ENCODE measurements around the gene RPL31.

The RPL31 gene

DNA sequence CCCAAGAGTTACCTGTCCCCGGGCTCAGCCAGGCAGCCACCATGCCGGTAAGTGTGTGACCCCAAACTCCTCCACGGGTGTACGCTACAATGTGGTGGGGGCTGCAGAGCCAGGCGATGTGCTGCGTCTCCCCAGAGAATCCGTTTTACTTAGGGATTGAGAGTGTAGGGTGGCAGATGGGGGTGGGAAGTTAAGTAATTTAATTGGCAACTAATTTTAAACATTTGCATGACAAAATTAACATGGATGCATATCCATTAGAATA, 26.6 kb upstream of the RPL31 start:
- ATAC-seq (no peak), DNase-seq (no peak)

DNA sequence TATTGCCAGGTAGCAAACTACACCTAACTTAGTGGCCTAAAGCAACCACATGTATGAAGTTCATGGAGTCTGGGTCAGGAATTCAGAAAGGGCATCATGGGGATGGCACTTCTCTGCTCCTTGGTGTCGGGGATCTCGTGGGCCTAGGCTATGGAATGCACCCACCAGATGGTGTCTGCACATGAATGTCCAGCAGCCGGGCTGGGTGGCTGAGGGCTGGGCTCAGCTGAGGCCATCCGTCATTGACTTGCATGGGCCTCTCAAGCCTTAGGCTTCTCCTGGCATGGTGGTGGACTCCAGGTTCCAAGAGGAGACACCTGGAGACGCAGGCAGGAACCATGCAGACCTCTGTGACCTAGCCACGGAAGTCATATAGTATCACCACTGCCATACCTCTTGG, 26.0 kb upstream of the RPL31 start:
- DNase-seq (no peak), ATAC-seq (no peak)

DNA sequence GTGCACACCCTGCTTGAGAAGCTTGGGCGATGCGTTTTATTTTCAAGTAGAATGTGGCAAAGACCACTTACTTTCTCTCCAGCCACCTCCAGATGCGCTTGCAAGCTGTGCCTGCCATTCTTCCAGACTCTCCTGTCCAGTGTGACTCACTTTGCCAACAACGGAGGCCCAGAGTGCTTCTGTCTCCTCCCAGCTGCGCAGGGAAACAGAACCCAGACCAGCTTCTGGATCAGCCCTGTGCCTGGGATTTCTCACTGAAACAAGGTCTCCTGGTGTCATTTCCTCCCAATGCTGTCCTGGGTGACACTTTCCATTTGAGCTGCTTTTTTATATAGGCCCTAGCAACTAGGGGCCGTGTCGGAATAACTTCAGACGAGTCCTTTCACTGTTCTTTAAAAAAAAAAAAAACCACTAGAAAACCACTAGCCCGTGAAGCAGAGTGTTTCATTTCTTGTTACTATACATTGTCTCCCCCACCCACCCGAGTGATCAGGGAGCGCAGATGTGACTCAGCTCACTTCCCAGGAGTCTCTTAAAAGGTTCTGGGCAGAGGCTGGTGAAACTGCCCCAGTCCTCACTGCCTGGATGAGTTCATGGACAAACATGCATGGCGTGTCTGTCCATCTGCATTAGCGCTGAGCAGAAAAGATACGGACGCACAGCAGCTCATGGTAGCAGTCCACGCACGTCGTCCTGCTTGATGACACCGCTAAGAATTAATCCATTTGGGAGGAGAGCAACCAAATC, 25.3 kb upstream of the RPL31 start:
- ATAC-seq (peak; percentile 44), DNase-seq (no peak)

DNA sequence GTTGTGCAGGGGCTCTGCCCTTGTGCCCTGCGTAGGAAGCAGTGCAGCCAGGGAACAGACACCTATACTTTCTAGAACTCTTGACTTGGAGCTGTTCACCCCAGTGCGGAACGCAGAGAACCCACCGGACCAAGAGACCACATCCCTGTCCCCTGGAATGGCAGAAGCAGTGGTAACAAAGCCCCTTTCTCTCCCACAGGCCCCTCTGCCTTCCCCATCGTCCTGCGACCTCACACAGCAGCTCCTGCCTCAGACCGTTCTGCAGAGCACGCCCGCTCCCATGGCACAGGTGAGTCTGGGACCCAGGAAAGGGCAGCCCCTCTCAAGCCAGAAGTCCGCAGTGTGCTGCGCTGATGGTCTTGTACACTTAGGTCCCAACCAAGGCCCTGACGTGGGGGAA, 24.6 kb upstream of the RPL31 start:
- DNase-seq: no peak
- no peak for ATAC-seq

DNA sequence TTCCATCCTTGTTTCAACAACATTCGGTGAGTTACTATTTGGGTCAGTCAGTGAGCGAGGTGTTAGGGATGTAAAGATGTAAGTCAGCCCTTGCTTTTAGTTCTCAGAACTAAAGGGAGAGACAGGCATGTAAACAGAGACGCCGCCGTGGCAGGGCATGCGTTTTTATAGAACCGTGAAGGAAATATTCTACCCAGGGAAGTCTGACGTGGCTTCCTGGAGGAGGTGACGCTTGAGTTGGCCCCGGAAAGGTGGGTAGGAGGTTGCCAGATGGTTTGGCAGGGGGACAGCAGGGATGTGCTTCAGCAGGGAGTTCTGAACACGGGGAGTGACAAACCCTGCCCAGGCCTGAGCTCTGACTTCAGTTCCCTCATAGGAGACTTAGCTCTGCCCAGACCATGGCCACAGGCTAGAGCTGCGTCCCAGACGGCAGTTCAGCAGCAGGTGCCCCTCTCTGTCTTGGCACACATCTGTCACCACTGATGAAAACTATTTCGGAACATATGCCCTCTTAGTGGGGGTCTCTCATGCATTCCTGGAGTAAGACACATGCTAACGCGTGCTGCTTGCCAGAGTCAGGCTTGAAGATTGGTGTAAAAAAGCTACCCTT, 23.4 kb upstream of the RPL31 start:
- no peak for ATAC-seq
- DNase-seq: no peak

DNA sequence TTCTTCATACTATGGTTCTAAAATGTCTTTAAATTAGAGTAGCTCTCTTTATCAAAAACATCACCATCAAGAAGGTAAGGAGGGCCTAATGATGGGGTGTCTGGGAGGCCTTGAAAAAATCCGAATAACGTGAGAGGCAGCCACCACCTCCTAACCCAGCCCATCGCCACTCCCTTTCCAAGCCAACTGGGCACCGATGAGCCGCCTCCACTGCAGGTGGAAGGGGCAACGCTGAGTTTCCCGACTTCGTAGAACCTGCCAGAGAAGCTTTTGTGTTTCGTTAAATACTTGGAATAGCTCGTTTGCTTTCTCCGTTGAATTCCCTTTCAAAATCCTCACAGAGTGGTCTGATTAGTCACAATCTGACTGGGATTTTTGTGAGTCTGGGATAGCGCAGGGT, 22.0 kb upstream of the RPL31 start:
- DNase-seq (no peak), ATAC-seq (no peak)

DNA sequence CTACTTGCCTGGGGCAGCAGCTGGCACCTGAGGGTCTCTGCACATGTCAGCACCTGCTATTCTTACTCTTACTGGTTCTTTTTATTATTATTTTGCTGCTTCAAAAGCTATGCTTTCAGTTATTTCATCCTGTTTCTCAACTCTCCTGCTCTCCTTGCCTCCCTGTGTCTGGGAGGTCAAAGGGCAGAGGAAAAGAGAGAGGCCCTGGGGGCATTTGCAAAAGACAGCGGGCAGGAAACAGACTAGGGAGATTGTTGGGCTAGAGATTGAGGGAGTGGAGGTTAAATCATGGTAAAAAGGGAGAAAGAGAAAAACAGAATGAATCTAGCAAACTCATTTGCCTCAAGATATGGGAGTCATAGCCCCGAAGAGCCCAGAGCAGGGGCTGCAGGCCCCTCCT, 21.1 kb upstream of the RPL31 start:
- no peak for ATAC-seq
- DNase-seq: no peak

DNA sequence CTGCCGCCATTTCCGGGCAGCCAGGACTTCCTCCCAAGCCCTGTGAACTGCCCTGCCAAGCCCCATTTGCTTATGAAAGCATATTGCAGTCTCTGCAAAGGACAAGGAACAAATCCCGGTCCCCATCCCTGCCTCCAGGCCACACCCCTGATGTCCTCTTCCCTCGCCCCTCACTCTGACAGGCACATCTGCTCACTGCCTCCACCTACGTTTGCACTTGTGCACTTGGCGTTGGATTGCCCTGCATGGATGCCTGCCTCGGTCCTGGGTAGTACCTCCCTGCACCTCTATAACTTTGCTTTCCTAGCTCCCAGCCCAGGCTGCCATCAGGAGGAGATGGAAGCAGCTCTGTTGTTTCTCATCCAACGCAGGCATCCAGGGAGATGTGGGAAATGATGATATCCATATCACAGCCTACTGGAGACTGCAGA, 19.6 kb upstream of the RPL31 start:
- ATAC-seq: no peak

DNA sequence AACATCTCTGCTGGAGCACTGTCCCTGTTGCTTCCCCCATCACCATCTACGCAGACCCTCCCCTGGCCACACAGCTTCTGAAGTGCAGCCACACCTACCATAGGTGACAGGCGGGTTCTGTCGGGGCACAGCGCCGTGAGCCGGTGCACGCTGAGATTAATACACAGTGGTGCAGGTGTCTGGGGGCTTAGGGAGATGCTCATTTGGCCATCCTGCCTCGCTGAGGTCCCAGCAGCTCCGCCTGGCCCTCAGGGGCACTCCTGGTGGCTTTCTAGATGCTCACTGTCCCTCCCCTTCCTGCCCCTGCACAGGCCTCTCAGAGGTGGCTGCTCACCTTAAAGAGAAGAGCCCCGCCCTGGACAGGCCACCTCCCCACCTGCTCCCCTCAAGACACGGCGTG, 18.9 kb upstream of the RPL31 start:
- ATAC-seq: no peak

More for the DNA sequence above, 19.6 kb upstream of the RPL31 start:
- no peak for DNase-seq

DNA sequence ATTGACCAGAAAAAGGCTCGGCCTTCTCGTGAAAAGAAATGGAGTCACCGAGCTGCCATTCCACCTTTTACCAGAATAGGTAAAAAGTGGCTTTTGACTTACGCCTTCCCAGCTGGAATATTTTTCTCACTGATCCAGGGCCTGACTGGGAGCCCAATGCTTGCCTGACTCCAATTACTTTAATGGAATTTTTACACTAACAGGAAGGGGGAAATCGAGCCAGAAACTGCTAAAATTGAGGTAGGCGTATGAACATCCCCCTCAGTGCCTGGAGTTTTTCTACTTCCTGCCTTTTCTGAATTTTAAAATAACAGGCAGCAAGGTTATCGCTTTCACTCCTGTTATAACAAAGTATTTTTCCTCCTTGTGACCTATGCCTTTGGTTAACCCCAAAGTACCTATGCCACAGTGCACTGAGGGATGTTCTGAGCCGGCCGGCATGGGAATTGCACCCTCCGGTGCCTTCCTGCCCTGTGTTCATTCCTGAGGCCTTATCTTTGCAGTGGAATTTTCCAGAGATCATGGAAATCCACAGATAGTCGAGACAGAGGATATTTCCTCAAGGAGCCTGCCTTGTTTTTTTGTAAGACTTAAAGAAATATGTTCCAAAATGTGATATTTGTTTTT, 18.3 kb upstream of the RPL31 start:
- DNase-seq: no peak
- ATAC-seq: no peak

More for the DNA sequence above, 18.9 kb upstream of the RPL31 start:
- no peak for DNase-seq

DNA sequence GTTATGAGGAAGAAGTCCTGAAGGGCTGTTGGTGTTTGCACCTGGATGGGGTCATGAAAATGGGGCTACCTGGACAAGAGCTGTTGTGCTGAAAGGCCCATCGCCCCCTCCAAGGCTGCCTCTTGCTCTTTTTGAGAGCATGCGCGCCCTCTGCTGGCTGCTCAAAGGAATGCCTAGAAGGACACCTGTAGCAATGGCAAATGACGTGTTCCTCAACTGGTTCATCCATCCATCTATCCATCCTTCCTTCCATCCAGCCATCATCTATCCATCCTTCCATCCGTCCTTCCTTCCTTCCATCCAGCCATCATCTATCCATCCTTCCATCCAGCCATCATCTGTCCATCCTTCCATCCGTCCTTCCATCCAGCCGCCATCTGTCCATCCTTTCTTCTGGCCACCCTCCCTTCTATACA, 17.2 kb upstream of the RPL31 start:
- DNase-seq: peak; percentile 81
- ATAC-seq: peak; percentile 72

DNA sequence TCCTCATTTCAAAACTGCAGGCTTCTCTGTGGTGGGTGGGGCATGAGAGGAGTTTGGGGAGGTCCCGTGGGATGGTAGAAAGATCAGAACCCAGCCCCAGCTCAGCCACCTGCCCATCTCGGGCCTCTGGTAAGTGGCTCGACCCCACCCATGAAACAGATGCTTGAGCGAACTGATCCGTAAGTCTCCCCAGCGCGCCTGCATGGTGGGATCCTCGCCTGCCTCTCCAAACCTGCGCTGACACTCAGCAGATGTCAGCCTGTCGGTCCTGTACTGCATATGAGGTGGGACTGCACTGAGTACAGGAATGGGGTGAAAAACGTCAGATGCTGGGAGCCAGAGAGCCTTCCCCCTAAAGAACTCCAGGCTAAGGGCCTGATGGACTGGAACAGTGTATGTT, 15.9 kb upstream of the RPL31 start:
- DNase-seq (no peak), ATAC-seq (no peak)

DNA sequence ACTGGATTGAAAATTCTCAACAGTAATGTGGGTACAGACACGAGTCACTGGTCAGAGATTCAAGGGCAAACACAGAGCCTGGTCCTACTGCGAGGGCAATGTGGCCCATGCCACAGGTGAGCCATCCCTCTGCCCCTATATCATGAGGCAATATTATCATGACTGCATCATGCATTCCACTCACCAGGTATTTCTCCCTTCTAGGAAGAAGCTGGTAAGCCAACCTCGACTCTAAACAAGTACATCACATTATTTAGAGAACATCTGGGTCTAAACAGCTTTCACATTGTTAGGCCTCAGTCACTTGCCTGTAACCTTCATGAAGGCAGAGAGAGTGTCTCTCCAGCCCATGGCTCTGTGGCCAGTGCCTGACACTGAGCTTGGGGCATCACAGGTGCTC, 14.6 kb upstream of the RPL31 start:
- DNase-seq (no peak), ATAC-seq (no peak)

DNA sequence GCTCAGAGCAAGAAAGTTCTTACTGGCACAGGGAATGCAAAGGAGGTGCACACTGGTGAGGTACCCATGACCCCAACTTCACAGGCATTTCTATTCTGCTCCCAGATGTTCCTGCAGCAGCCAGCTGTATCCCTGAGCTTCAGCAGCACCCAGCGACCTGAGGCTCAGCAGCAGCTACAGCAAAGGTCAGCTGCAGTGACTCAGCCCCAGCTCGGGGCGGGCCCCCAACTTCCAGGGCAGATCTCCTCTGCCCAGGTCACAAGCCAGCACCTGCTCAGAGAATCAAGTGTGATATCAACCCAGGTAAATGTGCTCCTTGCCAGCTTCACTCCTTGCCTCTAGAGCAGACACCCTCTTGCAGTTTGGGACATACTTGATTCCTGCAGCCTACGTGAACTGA, 14.1 kb upstream of the RPL31 start:
- no peak for DNase-seq
- no peak for ATAC-seq

DNA sequence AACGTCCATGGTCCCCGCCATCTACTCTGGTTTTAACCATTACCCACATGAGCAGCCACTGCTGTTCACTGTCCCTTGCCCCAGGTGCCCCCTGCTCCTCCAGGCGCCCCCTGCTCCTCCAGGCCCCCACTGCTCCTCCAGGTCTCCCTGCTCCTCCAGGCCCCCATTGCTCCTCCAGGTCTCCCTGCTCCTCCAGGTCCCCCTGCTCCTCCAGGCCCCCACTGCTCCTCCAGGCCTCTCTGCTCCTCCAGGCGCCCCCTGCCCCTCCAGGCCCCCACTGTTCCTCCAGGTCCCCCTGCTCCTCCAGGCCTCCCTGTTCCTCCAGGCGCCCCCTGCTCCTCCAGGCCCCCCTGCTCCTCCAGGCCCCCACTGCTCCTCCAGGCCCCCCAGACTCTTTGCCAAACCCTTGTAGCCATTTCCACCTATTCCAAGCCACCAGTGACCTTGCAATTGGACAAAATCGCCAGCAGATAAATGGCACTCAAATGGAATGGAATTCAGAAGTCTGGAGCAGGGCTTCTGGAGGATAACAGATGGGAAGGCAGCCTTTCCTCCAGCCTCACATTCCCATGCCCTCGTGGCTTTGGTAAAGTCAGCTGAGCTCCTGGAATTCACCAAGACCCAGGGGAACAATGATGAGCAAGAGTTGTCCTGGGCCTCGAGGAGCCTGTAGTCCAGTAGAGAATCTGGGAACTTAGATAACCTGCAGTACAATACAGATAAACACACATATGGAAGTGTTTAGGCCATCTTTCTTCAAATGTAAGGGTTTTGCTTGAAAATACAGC, 13.3 kb upstream of the RPL31 start:
- DNase-seq: no peak
- ATAC-seq: no peak

DNA sequence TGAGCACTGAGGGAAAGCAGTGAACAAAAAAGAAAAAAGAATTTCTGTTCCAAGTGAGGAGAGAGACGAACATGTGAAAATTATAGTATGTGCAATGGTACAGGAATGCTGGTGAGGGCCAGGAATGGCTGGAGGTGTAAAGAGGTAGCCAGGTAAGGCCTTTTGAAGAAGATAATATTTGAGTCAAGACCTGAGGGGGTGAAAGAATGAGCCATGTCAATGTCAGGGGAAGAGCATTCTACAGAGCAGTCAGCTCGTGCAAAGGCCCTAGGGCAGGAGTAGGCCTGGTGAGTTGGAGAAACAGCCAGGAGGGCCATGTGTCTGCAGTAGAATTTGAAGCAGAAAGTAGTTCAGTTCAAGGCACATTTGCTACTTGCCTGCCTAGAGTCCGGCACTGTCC, 12.4 kb upstream of the RPL31 start:
- ATAC-seq: no peak
- DNase-seq: no peak

DNA sequence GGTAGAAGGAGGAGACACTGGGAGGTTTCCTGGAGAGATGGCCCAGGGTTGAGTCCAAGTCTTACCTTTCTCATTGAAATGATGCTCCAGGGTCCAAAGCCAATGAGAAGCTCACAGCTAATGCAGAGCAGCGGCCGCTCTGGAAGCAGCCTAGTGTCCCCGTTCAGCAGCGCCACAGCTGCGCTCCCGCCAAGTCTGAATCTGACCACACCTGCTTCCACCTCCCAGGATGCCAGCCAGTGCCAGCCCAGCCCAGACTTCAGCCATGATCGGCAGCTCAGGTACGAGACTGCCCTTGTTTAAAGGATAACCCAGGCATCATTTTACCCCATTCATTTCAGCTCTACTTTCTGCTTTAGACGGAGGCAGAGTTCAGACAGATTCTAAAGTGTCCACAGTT, 11.9 kb upstream of the RPL31 start:
- ATAC-seq: no peak
- no peak for DNase-seq

DNA sequence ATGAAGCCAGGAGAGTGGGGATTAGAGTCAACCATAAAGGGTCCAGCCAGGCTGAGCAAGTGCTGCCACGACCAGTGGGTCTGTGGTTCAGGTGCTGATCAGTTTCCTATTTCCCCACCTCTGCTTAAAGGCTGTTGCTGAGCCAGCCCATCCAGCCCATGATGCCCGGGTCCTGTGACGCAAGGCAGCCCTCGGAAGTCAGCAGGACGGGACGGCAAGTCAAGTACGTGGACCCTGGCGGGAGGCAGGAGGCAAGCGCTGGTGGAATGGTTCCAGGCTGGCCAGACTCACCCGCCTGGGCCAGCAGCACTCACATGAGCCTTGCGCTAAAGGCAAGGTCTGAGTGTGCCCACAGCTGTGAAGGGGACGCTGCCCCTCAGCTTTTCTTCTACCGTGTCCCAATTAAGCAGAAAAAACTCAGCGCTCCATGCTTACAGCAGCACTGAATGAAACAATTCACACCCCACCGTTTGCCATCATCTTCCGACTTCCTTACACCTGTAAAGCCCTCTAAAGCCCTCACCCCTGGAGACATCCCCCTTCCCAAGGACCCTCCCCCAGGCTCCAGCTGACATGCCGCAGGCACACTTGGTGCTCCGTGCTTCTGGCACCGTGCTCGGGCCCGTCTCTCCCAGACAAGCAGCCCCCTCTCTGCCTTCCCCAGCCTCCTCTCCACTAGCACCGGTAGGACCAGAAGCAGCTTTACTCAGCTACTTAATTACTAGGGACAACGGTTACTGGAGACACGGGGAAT, 11.3 kb upstream of the RPL31 start:
- DNase-seq (no peak), ATAC-seq (no peak)

DNA sequence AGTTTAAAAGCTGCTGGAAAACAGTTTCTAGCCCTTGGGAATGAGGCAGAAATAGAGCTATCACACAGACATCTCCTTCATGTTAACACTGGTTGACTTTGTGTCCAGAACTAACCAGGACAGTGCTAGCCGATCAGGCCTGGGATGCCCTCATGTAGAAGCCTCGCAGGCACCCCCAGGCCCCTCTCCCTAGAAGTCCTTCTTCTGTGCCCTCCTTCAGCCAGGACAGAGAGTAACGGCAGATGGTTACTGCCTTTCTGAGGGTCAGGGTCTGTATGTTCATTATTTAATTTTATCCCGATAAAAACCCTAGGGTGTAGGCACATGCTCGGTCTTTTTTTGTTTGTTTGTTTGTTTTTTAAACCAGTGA, 10.7 kb upstream of the RPL31 start:
- no peak for DNase-seq
- no peak for ATAC-seq

DNA sequence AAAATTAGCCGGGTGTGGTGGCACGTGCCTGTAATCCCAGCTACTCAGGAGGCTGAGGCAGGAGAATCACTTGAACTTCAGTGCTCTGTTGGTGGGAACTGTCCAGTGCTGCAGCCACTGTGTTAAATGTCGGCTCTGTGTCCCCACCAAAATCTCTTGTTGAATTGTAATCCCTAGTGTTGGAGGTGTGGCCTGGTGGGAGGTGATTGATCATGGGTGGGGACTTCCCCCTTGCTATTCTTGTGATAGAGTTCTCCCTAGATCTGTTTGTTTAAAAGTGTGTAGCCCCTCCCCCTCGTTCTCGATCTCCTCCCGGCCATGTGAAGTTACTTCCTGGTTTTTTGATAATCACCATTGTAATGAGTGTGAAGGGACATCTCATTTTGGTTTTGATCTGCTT, 9.8 kb upstream of the RPL31 start:
- no peak for ATAC-seq
- no peak for DNase-seq

DNA sequence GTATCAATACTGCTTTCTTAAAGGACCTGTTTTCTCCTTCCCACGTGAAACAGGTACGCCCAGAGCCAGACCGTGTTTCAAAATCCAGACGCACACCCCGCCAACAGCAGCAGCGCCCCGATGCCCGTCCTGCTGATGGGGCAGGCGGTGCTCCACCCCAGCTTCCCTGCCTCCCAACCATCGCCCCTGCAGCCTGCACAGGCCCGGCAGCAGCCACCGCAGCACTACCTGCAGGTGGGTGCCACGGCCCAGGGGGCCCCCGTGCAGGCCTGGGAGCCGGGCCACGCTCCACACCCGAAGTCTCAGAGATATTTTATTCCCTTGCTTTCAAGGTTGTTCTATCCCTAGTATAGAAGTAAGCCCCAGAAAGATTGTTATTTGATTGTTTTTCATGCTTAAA, 8.8 kb upstream of the RPL31 start:
- DNase-seq (no peak), ATAC-seq (no peak)

DNA sequence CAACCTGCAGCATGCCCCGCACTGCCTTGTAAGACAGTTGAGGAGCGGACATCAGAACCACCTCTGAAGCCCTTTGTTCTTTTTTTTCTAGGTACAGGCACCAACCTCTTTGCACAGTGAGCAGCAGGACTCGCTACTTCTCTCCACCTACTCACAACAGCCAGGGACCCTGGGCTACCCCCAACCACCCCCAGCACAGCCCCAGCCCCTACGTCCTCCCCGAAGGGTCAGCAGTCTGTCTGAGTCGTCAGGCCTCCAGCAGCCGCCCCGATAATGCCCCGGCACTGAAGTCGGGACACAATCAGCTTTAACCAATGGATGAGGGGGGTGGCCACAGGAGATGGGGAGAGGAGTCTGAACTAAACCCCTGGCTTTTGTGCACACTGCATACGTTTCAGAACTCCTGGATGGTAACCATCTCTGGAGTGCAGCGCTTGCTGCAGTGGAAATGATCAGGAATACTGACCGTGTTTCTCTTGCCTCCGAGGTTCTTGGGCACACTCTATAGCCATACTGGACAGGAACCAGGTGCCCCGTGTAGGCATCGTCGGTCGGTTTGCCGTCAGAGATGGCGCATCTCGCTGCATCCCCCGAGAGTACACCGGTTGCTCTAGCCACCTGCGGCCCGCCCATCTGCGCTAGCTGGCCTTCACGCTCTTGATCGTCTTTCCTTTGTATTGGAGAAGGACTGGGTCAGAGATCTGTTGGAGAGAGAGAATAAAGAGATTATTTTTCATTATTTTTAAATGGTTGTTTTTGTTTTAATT, 6.6 kb upstream of the RPL31 start:
- ATAC-seq (no peak), DNase-seq (no peak)
